HepG2 (cell line): ENCODE data around the gene SLC16A3. TPM values are rescaled to one million over a fixed set of nuclear protein-coding genes. Genes with fewer than 3 reads are reported as not detected.

Experiments
- AHDC1 ChIP-seq: sonication (generic); formaldehyde crosslinking; IDR thresholded peaks from 2 replicates; pipeline ENCODE4 v1.5.1; 2020; ENCODE audit warnings: mild to moderate bottlenecking, missing genetic modification reagents, borderline replicate concordance
- ATF7 ChIP-seq, 2 experiments: fragments of 450-650 bp in 1 of 2; sonication (generic) in 1 of 2; formaldehyde crosslinking in 1 of 2; IDR thresholded peaks; 2 replicates each; pipeline versions ENCODE4 v1.4.0 to v1.6.1; 2016 to 2020; ENCODE audit warnings: antibody characterized with exemption in 1 of 2, mild to moderate bottlenecking in 1 of 2, missing genetic modification reagents in 1 of 2
- DPF2 ChIP-seq: sonication (generic); formaldehyde crosslinking; IDR thresholded peaks from 2 replicates; pipeline ENCODE4 v1.4.0; 2020; ENCODE audit warnings: mild to moderate bottlenecking, low read depth, missing genetic modification reagents, borderline replicate concordance
- EEA1 ChIP-seq: sonication (generic); formaldehyde crosslinking; IDR thresholded peaks from 2 replicates; pipeline ENCODE4 v1.5.1; 2020; ENCODE audit warnings: mild to moderate bottlenecking, missing genetic modification reagents, borderline replicate concordance
- FOXK1 ChIP-seq: sonication (generic); formaldehyde crosslinking; IDR thresholded peaks from 2 replicates; pipeline ENCODE4 v1.4.0; 2020; ENCODE audit warnings: low read depth, missing genetic modification reagents, borderline replicate concordance
- HINFP ChIP-seq: sonication (generic); formaldehyde crosslinking; IDR thresholded peaks from 2 replicates; pipeline ENCODE4 v1.4.0; 2020; ENCODE audit warnings: low read depth, mild to moderate bottlenecking, missing genetic modification reagents
- KLF6 ChIP-seq: IDR thresholded peaks from 2 replicates; pipeline ENCODE4 v1.8.0; 2016; ENCODE audit warnings: missing biosample characterization, missing genetic modification reagents
- TEF ChIP-seq: sonication (generic); formaldehyde crosslinking; IDR thresholded peaks from 2 replicates; pipeline ENCODE4 v1.5.0; 2020; ENCODE audit warnings: missing genetic modification reagents
- ZBTB37 ChIP-seq: sonication (generic); formaldehyde crosslinking; IDR thresholded peaks from 2 replicates; pipeline ENCODE4 v1.4.0; 2020; ENCODE audit warnings: mild to moderate bottlenecking, missing genetic modification reagents
- ZBTB43 ChIP-seq: sonication (generic); formaldehyde crosslinking; conservative IDR thresholded peaks from 2 replicates; pipeline ENCODE4 v1.4.0; 2020; ENCODE audit warnings: missing genetic modification reagents
- ZNF274 ChIP-seq: sonication (generic); formaldehyde crosslinking; IDR thresholded peaks from 2 replicates; pipeline ENCODE4 v1.5.1; 2020; ENCODE audit warnings: mild to moderate bottlenecking, missing genetic modification reagents
- ZNF446 ChIP-seq: sonication (generic); formaldehyde crosslinking; IDR thresholded peaks from 2 replicates; pipeline ENCODE4 v1.5.0; 2020; ENCODE audit warnings: mild to moderate bottlenecking, missing genetic modification reagents
- ZNF652 ChIP-seq: IDR thresholded peaks from 2 replicates; pipeline ENCODE4 v1.6.1; 2016; ENCODE audit warnings: low read depth, borderline replicate concordance
- polyA plus RNA-seq, 8 experiments: library from polyadenylated mRNA; depleted of rRNA in 3 of 8; stranded (reverse) in 7 of 8; unstranded in 1 of 8; fragments of >200 nt; fragmentation: Illumina TruSeq in 4 of 8; extraction: Trizol in 4 of 8; gene quantifications; 2 replicates each; pipeline versions ENCODE4 v1.2.1 to v1.2.3, GENCODE V29; 2011 to 2016; ENCODE audit warnings: low read depth in 4 of 8, missing spikeins in 1 of 8, mixed read lengths in 1 of 8; ENCODE audit not compliant: insufficient read depth in 1 of 8
- total RNA-seq, 5 experiments: library from RNA; depleted of rRNA; stranded (reverse); fragments of >200 nt; fragmentation: Illumina TruSeq; extraction: Trizol; gene quantifications; 2 replicates each; pipeline ENCODE4 v1.2.3, GENCODE V29; 2016; ENCODE audit warnings: low read depth in 1 of 5

SLC16A3 gene
- total and polyA plus RNA-seq, 2 of the 13 experiments (the other 11 are each of a cell fraction or from before 2014, with no cell fraction given), result 242 to 349 TPM

- TF ChIP-seq AHDC1 (CRISPR knock-in tag) (no peak), TEF (CRISPR knock-in tag) (no peak), ZNF652 (CRISPR knock-in tag) (0 out of 2 replicates have a peak, but pooled peaks have one; percentile 36), DPF2 (CRISPR knock-in tag) (peak; percentile 73), ZNF446 (CRISPR knock-in tag) (0 out of 2 replicates have a peak, but pooled peaks have one; percentile 30), FOXK1 (CRISPR knock-in tag) (peak; percentile 99), ZBTB43 (CRISPR knock-in tag) (0 out of 2 replicates have a peak, but pooled peaks have one; percentile 57), EEA1 (CRISPR knock-in tag) (no peak; the same call in 1 of the 2 replicates), ZBTB37 (CRISPR knock-in tag) (no peak), HINFP (peak; percentile 89; the same call in 1 of the 2 replicates), ZNF274 (CRISPR knock-in tag) (no peak), KLF6 (CRISPR knock-in tag) (peak; percentile 94), ATF7 (IDR thresholded peaks at IDR 0.05) (no peak), ATF7 (CRISPR knock-in tag; IDR thresholded peaks at IDR 0.05) (no peak; the same call in 1 of the 2 replicates)
Observed at GRCh38 chr17:82287868-82288801, 59.3 kb downstream of the SLC16A3 start (continued).
